NCI-H524 (cell line): ENCODE results near the gene C1orf226.
A peak's percentile ranks its signal among the peaks of the same experiment; 100 is the strongest.
"Not testable (repeated sequence)": the region's sequence is repeated elsewhere in the genome, so short reads cannot be mapped to it uniquely, and the experiment has no call there.

Experiments
- DNase-seq, 2 experiments: peaks; one replicate each; lab custom pipeline; 2025; lab: John Stamatoyannopoulos, UW

The C1orf226 gene

DNA sequence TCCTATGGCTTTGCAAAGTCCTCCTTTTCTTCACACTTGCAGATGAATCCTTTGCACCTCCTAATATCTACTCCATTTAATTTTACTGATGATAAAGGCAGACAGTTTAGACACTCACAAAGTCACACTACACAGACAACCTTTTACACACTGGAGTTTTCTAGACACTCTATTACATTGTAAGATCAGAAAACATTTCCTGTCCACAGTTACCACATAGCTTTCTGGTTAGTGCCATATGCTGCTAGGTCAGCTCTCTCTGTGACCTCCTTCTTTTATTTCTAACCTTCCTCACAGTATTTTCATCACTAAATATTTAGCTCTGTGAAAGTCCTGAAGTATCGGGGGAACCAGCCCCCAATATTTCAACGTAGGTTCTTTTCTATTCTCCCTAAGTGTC lies 25.3 kb downstream of the C1orf226 start:
- no peak for DNase-seq

DNA sequence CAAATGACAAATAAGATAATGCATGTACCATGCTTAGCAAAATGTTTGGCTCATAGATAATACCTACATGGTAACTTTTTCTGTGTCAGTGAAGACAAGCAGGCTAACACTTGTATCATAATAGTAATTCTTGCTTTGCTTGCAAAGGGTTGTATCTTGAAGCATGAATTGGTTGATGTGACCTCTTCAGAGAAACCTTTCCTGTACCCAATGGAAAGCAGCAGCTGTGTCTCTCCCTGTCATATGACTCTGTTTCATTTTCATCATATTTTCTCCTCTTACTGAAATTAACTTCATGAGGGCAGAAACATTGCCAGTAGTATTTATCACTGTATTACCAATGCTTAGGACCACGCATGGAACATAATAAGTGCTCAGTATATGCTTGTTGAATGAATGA lies 26.0 kb downstream of the C1orf226 start:
- DNase-seq = no peak

DNA sequence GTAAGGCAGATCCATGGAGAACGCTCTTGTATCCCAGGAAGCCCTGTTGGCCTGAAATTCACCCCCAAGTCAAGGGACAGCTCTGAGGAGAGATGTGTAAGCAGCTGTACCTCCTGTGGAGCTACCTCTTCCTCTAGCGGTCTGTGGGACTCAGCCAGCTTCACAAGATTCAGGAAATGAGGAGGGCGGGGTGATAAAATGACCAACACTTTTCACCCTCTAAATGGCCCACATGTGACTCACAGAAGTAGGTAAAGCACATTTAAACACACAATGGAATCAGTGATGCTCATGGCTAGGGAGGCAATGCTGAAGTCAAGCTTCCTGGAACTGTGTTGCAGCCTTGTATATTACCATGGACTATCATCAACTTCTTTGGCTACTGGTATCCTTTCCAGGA lies 30.5 kb downstream of the C1orf226 start, which contains the start of gene SH2D1B:
Gene SH2D1B (minus strand): TSS at position 135 of the 400 bp plus-strand sequence. CDS start 120 bp downstream, at position 15.
- DNase-seq = no peak

DNA sequence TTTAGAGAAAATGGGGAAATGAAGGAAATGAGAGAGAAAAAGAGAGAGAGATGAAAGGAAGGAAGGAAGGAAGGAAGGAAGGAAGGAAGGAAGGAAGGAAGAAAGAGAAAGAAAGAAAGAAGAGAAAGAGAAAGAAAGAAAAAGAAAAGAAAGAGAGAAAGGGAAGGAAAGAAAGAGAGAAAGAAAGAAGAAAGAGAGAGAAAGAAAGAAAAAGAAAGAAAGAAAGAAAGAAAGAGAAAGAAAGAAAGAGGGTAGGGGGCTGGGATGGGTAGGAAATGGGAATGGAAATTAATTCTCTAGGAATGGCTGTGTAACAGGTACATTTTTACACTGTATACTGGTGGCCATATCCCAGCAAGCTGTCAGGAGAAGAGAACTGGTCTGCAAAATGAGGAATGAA lies 34.7 kb downstream of the C1orf226 start:
- DNase-seq = no peak

DNA sequence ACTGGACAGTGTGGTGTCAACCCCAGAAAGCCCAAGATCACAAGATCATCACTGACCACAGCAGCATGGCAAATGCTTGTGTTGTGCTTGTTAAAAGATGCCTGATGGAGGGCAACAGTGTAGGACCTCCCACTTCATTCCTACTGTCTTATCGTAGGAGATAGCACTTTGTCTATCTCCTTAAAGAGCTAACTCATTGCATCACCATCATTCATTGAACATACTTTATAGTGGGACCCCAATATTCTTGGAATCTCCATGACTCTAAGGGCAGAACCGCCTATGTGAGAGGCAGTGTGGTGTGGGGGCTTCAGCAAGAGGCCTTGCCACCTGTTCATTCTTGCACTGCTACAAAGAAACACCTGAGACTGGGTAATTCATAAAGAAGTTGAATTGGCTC lies 35.4 kb downstream of the C1orf226 start:
- DNase-seq = no peak

DNA sequence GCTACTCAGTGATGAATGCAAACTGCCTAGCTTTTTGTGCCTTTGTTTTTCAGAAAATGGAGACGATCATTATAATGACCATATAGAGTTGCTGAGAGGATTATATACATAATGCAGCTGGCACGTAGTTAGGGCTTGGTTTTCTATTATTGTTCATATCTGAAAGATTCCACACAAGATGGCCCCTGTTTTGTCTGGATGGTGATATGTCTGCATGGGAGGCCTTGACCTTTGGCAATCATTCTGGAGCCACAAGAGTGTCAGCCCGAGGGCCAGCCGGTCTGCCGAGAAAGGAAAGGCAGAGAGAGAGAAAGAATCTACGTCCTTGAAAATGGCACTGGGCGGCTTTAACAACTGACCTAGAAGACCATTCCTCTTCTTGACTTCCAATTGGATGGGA lies 36.1 kb downstream of the C1orf226 start:
- DNase-seq = no peak

DNA sequence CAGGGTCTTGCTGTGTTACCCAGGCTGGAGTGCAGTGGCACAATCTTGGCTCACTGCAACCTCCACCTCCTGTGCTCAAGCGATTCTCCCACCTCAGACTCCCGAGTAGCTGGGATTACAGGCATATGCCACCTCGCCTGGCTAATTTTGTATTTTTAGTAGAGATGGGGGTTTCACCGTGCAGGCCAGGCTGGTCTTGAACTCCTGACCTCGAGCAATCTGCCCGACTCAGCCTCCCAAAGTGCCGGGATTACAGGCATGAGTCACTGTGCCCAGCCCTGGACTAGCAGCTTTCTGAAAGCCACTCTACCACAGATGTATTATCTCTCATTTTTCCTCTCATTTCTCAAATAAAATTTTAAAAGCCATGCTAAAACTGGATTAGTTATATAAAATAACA lies 37.1 kb downstream of the C1orf226 start:
- not testable (repeated sequence) for DNase-seq

DNA sequence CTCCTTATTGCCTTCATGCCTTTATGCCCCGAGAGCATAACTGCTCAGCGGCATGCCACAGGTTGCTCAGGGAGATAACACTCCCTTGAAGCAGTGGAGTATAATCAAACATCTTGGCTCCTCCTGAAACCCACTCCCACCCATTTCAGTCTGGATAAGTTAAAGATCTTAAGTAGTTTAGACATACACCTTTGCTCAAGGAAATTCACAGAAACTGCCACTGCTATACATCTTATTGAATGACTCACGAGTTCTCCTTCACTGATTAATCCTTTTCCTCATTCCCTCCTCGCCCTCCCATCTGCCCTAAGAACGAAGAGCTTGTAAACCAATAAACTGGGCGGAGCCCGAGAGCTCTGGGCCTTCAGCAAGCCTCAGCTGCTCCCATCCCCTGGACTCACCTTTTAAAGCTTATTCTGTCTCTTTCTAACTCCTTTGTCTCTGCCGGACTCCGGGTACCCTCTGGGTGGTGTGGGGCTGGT lies 38.0 kb downstream of the C1orf226 start:
- DNase-seq = peak in 1 of 2 experiments; percentile 49

DNA sequence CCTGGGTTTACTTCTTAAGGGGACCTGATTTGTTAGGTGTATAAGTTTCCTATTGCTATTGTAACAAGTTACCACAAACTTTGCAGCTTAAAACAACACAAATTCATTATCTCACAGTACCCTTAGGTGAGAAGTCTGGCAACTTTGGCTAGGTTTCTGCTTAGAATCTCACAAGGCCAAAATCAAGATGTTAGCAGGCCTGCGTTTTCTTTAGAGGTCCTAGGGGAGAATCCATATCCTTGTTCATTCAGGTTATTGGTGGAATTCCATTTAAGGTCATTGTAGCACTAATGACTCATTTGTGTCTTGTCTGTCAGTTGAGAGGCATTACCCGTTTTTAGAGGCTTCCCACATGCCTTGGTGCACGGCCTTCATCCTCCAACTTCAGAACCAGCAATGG lies 38.6 kb downstream of the C1orf226 start:
- no peak for DNase-seq

DNA sequence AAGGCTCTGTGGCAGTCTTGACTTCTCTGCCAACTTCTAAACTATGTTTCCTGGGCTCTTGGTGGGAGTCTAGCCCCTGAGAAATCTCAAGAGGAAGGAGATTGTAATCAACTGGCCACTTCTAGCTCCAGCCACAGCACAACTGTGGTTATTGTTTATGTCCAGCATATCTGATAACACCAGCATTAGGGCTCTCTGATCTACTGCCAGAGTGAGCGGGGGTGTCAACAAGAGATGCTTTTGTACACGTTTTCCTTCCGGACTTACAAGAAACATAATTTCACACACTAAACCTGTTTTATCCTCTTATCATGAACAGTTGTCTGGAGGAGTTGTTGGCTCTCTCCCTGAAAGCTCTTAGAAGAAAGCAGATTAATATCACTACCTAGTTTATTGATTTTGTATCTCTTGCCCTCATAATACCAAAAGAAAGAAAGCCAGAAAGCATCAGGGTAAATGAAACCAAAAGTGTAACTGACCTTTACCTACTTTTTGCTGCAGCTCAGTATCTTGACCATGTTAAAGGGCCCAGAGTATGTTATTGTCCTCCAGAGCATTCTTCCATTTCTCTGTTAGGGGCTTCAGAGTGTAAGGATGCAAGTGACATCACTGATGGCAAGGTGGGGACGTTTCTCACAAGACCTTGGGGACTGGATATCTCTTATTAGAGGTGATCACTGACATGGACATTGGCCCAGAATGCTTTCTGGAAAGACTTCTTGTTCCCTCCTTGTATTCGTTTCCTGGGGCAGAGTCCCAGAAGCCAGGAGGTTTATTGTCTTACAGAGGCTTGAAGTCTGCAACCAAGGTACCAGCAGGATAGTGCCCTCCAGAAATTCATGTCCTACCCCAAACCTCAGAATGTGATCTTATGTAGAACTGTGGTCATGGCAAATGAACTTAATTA lies 40.0 kb downstream of the C1orf226 start:
- no peak for DNase-seq

DNA sequence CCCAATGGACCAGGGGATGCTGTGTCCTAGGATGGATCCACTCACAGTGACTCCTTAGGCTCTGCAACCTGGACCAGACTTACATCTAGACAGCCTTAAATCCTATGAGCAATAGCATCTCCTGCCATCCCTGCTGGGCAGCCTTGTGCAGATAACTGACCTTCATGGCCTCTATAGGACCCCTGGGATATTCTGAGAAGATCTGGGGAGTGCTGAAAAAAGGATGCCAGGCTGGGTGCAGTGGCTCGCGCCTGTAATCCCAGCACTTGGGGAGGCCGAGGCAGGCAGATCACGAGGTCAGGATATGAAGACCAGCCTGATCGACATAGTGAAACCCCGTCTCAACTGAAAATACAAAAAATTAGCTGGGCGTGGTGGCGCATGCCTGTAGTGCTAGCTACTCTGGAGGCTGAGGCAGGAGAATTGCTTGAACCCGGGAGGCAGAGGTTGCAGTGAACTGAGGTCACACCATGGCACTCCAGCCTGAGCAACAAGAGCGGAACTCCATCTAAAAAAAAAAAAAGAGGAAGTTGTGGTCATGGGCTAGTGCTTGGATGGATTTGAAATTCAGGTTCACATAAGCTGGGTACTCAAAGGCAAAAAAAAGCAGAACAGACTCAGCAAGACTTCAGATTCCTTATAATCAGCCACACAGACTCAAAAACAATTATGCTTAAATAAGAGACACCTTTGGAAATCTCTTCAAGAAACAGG lies 41.3 kb downstream of the C1orf226 start:
- DNase-seq = no peak

DNA sequence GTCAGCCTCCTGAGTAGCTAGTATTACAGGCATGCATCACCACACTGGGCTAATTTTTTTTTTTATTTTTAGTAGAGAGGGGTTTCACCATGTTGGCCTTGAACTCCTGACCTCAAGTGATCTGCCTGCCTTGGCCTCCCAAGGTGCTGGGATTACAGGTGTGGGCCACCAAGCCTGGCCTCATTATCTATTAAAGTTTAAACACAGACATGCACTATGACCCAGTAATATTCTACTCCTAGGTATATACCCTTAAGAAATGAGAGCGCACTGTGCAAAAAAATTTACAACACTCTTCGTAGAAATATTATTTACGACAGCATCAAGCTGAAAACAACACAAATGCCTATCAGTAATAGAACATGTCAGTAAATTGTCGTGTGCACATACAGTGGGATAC lies 49.1 kb downstream of the C1orf226 start:
- DNase-seq = no peak

DNA sequence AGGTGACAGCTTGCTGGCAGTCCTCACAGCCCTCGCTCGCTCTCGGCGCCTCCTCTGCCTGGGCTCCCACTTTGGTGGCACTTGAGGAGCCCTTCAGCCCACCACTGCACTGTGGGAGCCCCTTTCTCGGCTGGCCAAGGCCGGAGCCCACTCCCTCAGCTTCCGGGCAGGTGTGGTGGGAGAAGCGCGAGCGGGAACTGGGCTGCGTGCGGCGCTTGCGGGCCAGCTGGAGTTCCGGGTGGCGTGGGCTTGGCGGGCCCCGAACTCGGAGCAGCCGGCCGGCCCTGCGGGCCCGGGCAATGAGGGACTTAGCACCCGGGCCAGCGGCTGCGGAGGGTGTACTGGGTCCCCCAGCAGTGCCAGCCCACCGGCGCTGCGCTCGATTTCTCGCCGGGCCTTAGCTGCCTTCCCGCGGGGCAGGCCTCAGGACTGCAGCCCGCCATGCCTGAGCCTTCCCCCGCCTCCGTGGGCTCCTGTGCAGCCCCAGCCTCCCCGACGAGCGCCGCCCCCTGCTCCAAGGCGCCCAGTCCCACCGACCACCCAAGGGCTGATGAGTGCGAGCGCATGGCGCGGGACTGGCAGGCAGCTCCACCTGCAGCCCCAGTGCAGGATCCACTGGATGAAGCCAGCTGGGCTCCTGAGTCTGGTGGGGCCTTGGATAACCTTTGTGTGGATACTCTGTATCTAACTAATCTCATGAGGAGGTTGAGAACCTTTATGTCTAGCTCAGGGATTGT lies 51.6 kb downstream of the C1orf226 start:
- not testable (repeated sequence) for DNase-seq
